Heart left ventricle (tissue), 13 donors: ENCODE data around the gene PIR.

ENCODE experiments used
- POLR2A ChIP-seq, 2 donors: fragments of 450-650 bp; IDR thresholded peaks; one replicate each; pipeline ENCODE4 v1.6.1; 2017; ENCODE audit warnings: antibody characterized with exemption in 2 of 2, mild to moderate bottlenecking in 2 of 2, moderate library complexity in 2 of 2
- TF ChIP-seq, protein P1 (sequence below), 12 donors: fragments of 200-600 bp; sonication (generic) in 4 of 12; IDR thresholded peaks; one replicate each; pipeline versions ENCODE4 v1.5.0 to v1.8.0; 2018 to 2022; ENCODE audit warnings: antibody characterized with exemption in 12 of 12, mild to moderate bottlenecking in 5 of 12
- donor health status: ischemic (EF 13 %, LVEDD 7.1; RV severe dilation, severe dysfunction).
- donor health status: DM: no; HTN: yes; CAD: no.
- donor health status: DM: no; HTN: no; CAD: no.
- donor health status: ischemic (EF 25% LVEDD 6.9; RV normal size, moderate dysfunction).
- donor health status: ischemic (EF 25% LVEDD 5.7; RV mildly dilated, moderate dysfunction).
- donor health status: ischemic (EF 35%, LVEDD 5.7; RV mildly dilated, moderate dysfunction).
- donor health status: nonischemic (EF 11% LVEDD 7.7; RV severe dilation, severe dysfunction).
- donor health status: DM: yes; HTN: yes; CAD: no.
- donor health status: PGD.
- donor health status: ischemic (EF 29% LVEDD 5.4; RV normal size, mild dysfunction).
- donor health status: nonischemic (EF 23%, LVEDD 6.1; RV moderate dilation, normal function).

DNA sequence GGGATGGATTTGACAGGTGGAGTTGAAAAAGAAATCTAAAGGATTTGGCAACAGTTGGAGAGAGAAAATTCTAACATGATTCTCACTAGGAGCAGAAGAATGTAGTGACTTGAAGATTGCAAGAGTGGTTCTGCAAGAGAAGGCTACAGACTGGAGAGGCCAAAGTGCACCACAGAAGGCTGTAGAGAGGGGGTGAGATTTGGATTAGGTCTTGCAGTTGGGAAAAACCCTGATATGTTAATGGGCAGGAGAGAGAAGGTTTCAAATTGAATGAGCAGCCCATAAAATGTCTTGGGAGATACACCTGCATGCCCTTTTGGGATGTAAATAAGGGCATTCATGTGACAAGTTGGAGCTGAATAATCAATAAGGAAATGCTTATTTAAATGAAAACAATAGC is 94.3 kb downstream of the PIR start:
- TF ChIP-seq, protein P1, sequence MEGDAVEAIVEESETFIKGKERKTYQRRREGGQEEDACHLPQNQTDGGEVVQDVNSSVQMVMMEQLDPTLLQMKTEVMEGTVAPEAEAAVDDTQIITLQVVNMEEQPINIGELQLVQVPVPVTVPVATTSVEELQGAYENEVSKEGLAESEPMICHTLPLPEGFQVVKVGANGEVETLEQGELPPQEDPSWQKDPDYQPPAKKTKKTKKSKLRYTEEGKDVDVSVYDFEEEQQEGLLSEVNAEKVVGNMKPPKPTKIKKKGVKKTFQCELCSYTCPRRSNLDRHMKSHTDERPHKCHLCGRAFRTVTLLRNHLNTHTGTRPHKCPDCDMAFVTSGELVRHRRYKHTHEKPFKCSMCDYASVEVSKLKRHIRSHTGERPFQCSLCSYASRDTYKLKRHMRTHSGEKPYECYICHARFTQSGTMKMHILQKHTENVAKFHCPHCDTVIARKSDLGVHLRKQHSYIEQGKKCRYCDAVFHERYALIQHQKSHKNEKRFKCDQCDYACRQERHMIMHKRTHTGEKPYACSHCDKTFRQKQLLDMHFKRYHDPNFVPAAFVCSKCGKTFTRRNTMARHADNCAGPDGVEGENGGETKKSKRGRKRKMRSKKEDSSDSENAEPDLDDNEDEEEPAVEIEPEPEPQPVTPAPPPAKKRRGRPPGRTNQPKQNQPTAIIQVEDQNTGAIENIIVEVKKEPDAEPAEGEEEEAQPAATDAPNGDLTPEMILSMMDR (IDR thresholded peaks at IDR 0.05) = no peak
- no peak for TF ChIP-seq POLR2A (IDR thresholded peaks at IDR 0.05)
